Right atrium auricular region (tissue), 2 donors: ENCODE results near the gene NRCAM. TPM values are rescaled to one million over a fixed set of nuclear protein-coding genes. Genes with fewer than 3 reads are reported as not detected.

Experiments
- DNase-seq: peaks from one replicate; pipeline ENCODE4 v3.0.0-alpha.2; 2019; ENCODE audit warnings: low spot score
- H3K27ac ChIP-seq, 2 donors: fragments of 200-600 bp; sonication (generic); 1 replicate in 1 of 2; 2 replicates in 1 of 2; pipeline ENCODE4 v1.5.1; 2016 to 2019
- H3K27me3 ChIP-seq, 2 donors: fragments of 200-600 bp; sonication (generic); one replicate each; pipeline versions ENCODE4 v1.5.1 to v1.6.0; 2017 to 2019
- H3K36me3 ChIP-seq: fragments of 200-600 bp; sonication (generic); one replicate; pipeline ENCODE4 v1.5.1; 2016
- H3K4me1 ChIP-seq, 2 donors: fragments of 200-600 bp; sonication (generic); one replicate each; pipeline versions ENCODE4 v1.5.1 to v1.6.0; 2017 to 2019
- H3K4me3 ChIP-seq, 2 donors: fragments of 200-600 bp; sonication (generic); 1 replicate in 1 of 2; 2 replicates in 1 of 2; pipeline ENCODE4 v1.5.1; 2017 to 2019; ENCODE audit warnings: mild to moderate bottlenecking in 1 of 2, moderate library complexity in 1 of 2
- H3K9me3 ChIP-seq, 2 donors: fragments of 200-600 bp; sonication (generic); one replicate each; pipeline ENCODE4 v1.5.1; 2019
- CTCF ChIP-seq, 2 donors: fragments of 200-600 bp; sonication (generic); IDR thresholded peaks; one replicate each; pipeline ENCODE4 v1.5.1; 2019; ENCODE audit warnings: antibody characterized with exemption in 2 of 2
- total RNA-seq, 2 donors: library from RNA; depleted of rRNA; stranded (reverse); fragments of >200 nt; gene quantifications; one replicate each; pipeline ENCODE4 v1.1.0, GENCODE V29; 2016

Gene NRCAM
- total RNA-seq, 2 donors from 2014 or later: 0.63 to 0.93 TPM

GRCh38 chr7:108335269-108335918, 120.8 kb downstream of the NRCAM start:
- H3K9me3 ChIP-seq: no peaks in the 10 kb centered on the region
- no peak overlapping the region for H3K27ac ChIP-seq
- TF ChIP-seq CTCF (IDR thresholded peaks at IDR 0.05): no peak
- no peaks in the 10 kb centered on the region for H3K4me1 ChIP-seq
- DNase-seq: no peak
- H3K36me3 ChIP-seq: no peaks in the 10 kb centered on the region
- no peak overlapping the region for H3K4me3 ChIP-seq
- H3K27me3 ChIP-seq: no peaks in the 10 kb centered on the region

- no peaks in the 10 kb centered on the region for H3K36me3 ChIP-seq
- no peaks in the 10 kb centered on the region for H3K27me3 ChIP-seq
- no peak for TF ChIP-seq CTCF (IDR thresholded peaks at IDR 0.05)
- H3K9me3 ChIP-seq: no peaks in the 10 kb centered on the region
- H3K27ac ChIP-seq: no peak overlapping the region
- H3K4me1 ChIP-seq: no peaks in the 10 kb centered on the region
- no peak for DNase-seq
- H3K4me3 ChIP-seq: no peak overlapping the region
These were observed 123.3 kb downstream of the NRCAM start for GRCh38 chr7:108332937-108333336.

- no peak for TF ChIP-seq CTCF (IDR thresholded peaks at IDR 0.05)
- no peaks in the 10 kb centered on the region for H3K36me3 ChIP-seq
- H3K4me1 ChIP-seq: no peaks in the 10 kb centered on the region
- no peak for DNase-seq
- no peak overlapping the region for H3K27ac ChIP-seq
- H3K9me3 ChIP-seq: no peaks in the 10 kb centered on the region
- no peaks in the 10 kb centered on the region for H3K27me3 ChIP-seq
- H3K4me3 ChIP-seq: no peak overlapping the region
These were observed 124.3 kb downstream of the NRCAM start for GRCh38 chr7:108331971-108332370.

GRCh38 chr7:108330227-108330626, 126.0 kb downstream of the NRCAM start:
- Histone ChIP-seq H3K4me1 (no peaks in the 10 kb centered on the region), H3K36me3 (no peaks in the 10 kb centered on the region), H3K27ac (no peak overlapping the region), H3K27me3 (no peaks in the 10 kb centered on the region), H3K4me3 (no peak overlapping the region), H3K9me3 (no peaks in the 10 kb centered on the region)
- no peak for DNase-seq
- TF ChIP-seq CTCF (IDR thresholded peaks at IDR 0.05): no peak

- no peak for TF ChIP-seq CTCF (IDR thresholded peaks at IDR 0.05)
- Histone ChIP-seq H3K27me3 (no peaks in the 10 kb centered on the region), H3K27ac (no peak overlapping the region)
These were observed 126.7 kb downstream of the NRCAM start for GRCh38 chr7:108329514-108329913.

GRCh38 chr7:108328174-108328651, 128.0 kb downstream of the NRCAM start:
- H3K9me3 ChIP-seq: no peaks in the 10 kb centered on the region
- no peak overlapping the region for H3K27ac ChIP-seq
- DNase-seq: no peak
- no peaks in the 10 kb centered on the region for H3K27me3 ChIP-seq
- H3K4me1 ChIP-seq: no peaks in the 10 kb centered on the region
- H3K36me3 ChIP-seq: no peaks in the 10 kb centered on the region
- H3K4me3 ChIP-seq: no peak overlapping the region
- TF ChIP-seq CTCF (IDR thresholded peaks at IDR 0.05): no peak

More at GRCh38 chr7:108329514-108329913, 126.7 kb downstream of the NRCAM start:
- DNase-seq: no peak
- no peak overlapping the region for H3K4me3 ChIP-seq
- no peaks in the 10 kb centered on the region for H3K9me3 ChIP-seq
- H3K36me3 ChIP-seq: no peaks in the 10 kb centered on the region
- no peaks in the 10 kb centered on the region for H3K4me1 ChIP-seq
